CD14-positive monocyte (primary cell): ENCODE data around the gene MICAL2. TPM values are rescaled to one million over a fixed set of nuclear protein-coding genes. Genes with fewer than 3 reads are reported as not detected.
A peak's percentile ranks its signal among the peaks of the same experiment; 100 is the strongest.

Source experiments
- DNase-seq, 3 donors: peaks; one replicate each; pipeline ENCODE4 v3.0.0-alpha.2; 2011 to 2022
- H2AFZ ChIP-seq: 2 replicates; pipeline ENCODE4 v1.6.0; 2012; ENCODE audit warnings: mild to moderate bottlenecking, low read depth, low read length, inconsistent platforms; ENCODE audit not compliant: insufficient read depth, poor library complexity, severe bottlenecking
- H3K27ac ChIP-seq, 2 donors: 1 replicate in 1 of 2; 2 replicates in 1 of 2; pipeline ENCODE4 v1.5.1; 2012 to 2013; ENCODE audit warnings: low read length in 2 of 2, control low read depth in 1 of 2, inconsistent platforms in 1 of 2, low read depth in 1 of 2, mild to moderate bottlenecking in 1 of 2
- H3K27me3 ChIP-seq, 2 donors: one replicate each; pipeline versions ENCODE4 v1.6.0 to v1.6.1; 2011 to 2013; ENCODE audit warnings: low read length in 2 of 2; ENCODE audit not compliant: control insufficient read depth in 2 of 2, insufficient read depth in 2 of 2
- H3K36me3 ChIP-seq, 2 donors: replicated peaks in 1 of 2; 1 replicate in 1 of 2; 2 replicates in 1 of 2; pipeline versions ENCODE4 v1.5.1 to v1.6.1; 2012 to 2013; ENCODE audit warnings: low read length in 2 of 2, control low read depth in 1 of 2, inconsistent platforms in 1 of 2, mild to moderate bottlenecking in 1 of 2; ENCODE audit not compliant: insufficient read depth in 2 of 2, control insufficient read depth in 1 of 2
- H3K4me1 ChIP-seq, 2 donors: 1 replicate in 1 of 2; 2 replicates in 1 of 2; pipeline versions ENCODE4 v1.5.1 to v1.6.1; 2012 to 2013; ENCODE audit warnings: low read length in 2 of 2, control low read depth in 1 of 2, inconsistent platforms in 1 of 2, mild to moderate bottlenecking in 1 of 2, moderate library complexity in 1 of 2; ENCODE audit not compliant: insufficient read depth in 2 of 2, control insufficient read depth in 1 of 2
- H3K4me2 ChIP-seq: replicated peaks from 2 replicates; pipeline ENCODE3; 2012; ENCODE audit warnings: low read length, moderate library complexity, mild to moderate bottlenecking; ENCODE audit not compliant: poor library complexity, severe bottlenecking; ENCODE audit errors: extremely low read depth
- H3K4me3 ChIP-seq, 3 experiments: fragments of 200-600 bp in 1 of 3; sonication (generic) in 1 of 3; replicated peaks in 1 of 3; 1 replicate in 2 of 3; 2 replicates in 1 of 3; pipeline ENCODE4 v1.5.1; 2011 to 2013; ENCODE audit warnings: low read length in 3 of 3, mild to moderate bottlenecking in 3 of 3, control low read depth in 2 of 3, low read depth in 2 of 3, inconsistent platforms in 1 of 3, moderate library complexity in 1 of 3
- H3K79me2 ChIP-seq: 2 replicates; pipeline ENCODE4 v1.6.0; 2012; ENCODE audit warnings: mild to moderate bottlenecking, control low read depth, inconsistent platforms, low read length, moderate library complexity; ENCODE audit not compliant: insufficient read depth
- H3K9ac ChIP-seq: 2 replicates; pipeline ENCODE4 v1.6.0; 2017; ENCODE audit warnings: low read length, mild to moderate bottlenecking; ENCODE audit not compliant: insufficient read depth, poor library complexity, severe bottlenecking
- H3K9me3 ChIP-seq, 2 donors: replicated peaks in 1 of 2; 1 replicate in 1 of 2; 2 replicates in 1 of 2; pipeline versions ENCODE4 v1.5.1 to v1.6.1; 2012 to 2013; ENCODE audit warnings: low read length in 2 of 2, control low read depth in 1 of 2; ENCODE audit not compliant: control insufficient read depth in 1 of 2, insufficient read depth in 1 of 2
- H4K20me1 ChIP-seq: 2 replicates; pipeline ENCODE4 v1.6.0; 2012; ENCODE audit warnings: mild to moderate bottlenecking, low read length, control low read depth, moderate library complexity; ENCODE audit not compliant: insufficient read depth
- H3K27ac Mint-ChIP-seq, 7 donors: one replicate each; pipeline ENCODE4 v1.8.0; 2020; ENCODE audit warnings: mild to moderate bottlenecking in 7 of 7, mixed read lengths in 7 of 7, moderate library complexity in 6 of 7, inconsistent platforms in 2 of 7
- H3K27me3 Mint-ChIP-seq, 3 donors: one replicate each; pipeline ENCODE4 v1.8.0; 2021 to 2022; ENCODE audit warnings: low read depth in 3 of 3, mild to moderate bottlenecking in 3 of 3, mixed read lengths in 3 of 3, moderate library complexity in 3 of 3, inconsistent platforms in 1 of 3
- H3K36me3 Mint-ChIP-seq, 2 donors: one replicate each; pipeline ENCODE4 v1.8.0; 2020; ENCODE audit warnings: mixed read lengths in 2 of 2, inconsistent platforms in 1 of 2, mild to moderate bottlenecking in 1 of 2
- H3K4me1 Mint-ChIP-seq: one replicate; pipeline ENCODE4 v1.8.0; 2020; ENCODE audit warnings: mild to moderate bottlenecking, mixed read lengths
- H3K4me3 Mint-ChIP-seq, 2 donors: one replicate each; pipeline ENCODE4 v1.8.0; 2020; ENCODE audit warnings: mild to moderate bottlenecking in 2 of 2, mixed read lengths in 2 of 2, moderate library complexity in 1 of 2
- H3K9me3 Mint-ChIP-seq, 7 donors: one replicate each; pipeline ENCODE4 v1.8.0; 2020 to 2022; ENCODE audit warnings: mixed read lengths in 7 of 7, mild to moderate bottlenecking in 6 of 7, moderate library complexity in 6 of 7, inconsistent platforms in 2 of 7
- WGBS: methylation state at CpG from one replicate; pipeline ENCODE4 v1.1.5; 2013; ENCODE audit warnings: missing lambda C conversion rate; ENCODE audit not compliant: insufficient coverage; 5-methylcytosine and 5-hydroxymethylcytosine counted together
- intact Hi-C, 2 donors: fragments of 100-400 bp; cut with micrococcal nuclease; formaldehyde crosslinking; loops; one replicate each; pipeline versions ENCODE4 v1.15.0 to v1.15.1; 2023
- polyA plus RNA-seq, 3 donors: library from polyadenylated mRNA; depleted of rRNA in 1 of 3; unstranded in 2 of 3; stranded (reverse) in 1 of 3; fragments of 300-500 nt in 2 of 3; fragments of >200 nt in 1 of 3; fragmentation: Illumina TruSeq in 2 of 3; gene quantifications; 1 replicate in 2 of 3; 2 replicates in 1 of 3; pipeline ENCODE4 v1.2.3, GENCODE V29; 2012 to 2021
- TF ChIP-seq, protein P1 (sequence below): fragments of 200-600 bp; IDR thresholded peaks from one replicate; pipeline ENCODE4 v1.8.0; 2022; ENCODE audit warnings: antibody characterized with exemption, mild to moderate bottlenecking

MICAL2 gene
- polyA plus RNA-seq, 3 donors, result 39.8 to 72.5 (median 44.0) TPM

GRCh38 chr11:12269446-12270214 is 159.2 kb downstream of the MICAL2 start:
- H3K4me1 ChIP-seq, result peaks cover 5 to 8% of the 10 kb centered on the region in 2 donors
- H3K9ac ChIP-seq, result no peak overlapping the region
- intact Hi-C loops, result no loop called here
- peaks cover 0 to 7% (median 1%) of the 10 kb centered on the region in 3 donors for H3K27me3 Mint-ChIP-seq
- no peaks in the 10 kb centered on the region for H3K79me2 ChIP-seq
- TF ChIP-seq, protein P1, sequence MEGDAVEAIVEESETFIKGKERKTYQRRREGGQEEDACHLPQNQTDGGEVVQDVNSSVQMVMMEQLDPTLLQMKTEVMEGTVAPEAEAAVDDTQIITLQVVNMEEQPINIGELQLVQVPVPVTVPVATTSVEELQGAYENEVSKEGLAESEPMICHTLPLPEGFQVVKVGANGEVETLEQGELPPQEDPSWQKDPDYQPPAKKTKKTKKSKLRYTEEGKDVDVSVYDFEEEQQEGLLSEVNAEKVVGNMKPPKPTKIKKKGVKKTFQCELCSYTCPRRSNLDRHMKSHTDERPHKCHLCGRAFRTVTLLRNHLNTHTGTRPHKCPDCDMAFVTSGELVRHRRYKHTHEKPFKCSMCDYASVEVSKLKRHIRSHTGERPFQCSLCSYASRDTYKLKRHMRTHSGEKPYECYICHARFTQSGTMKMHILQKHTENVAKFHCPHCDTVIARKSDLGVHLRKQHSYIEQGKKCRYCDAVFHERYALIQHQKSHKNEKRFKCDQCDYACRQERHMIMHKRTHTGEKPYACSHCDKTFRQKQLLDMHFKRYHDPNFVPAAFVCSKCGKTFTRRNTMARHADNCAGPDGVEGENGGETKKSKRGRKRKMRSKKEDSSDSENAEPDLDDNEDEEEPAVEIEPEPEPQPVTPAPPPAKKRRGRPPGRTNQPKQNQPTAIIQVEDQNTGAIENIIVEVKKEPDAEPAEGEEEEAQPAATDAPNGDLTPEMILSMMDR, result no peak
- H3K4me1 Mint-ChIP-seq, result peaks cover 15% of the 10 kb centered on the region
- DNase-seq, result no peak
- H2AFZ ChIP-seq, result no peak overlapping the region
- no peak overlapping the region for H3K4me3 Mint-ChIP-seq
- no peak overlapping the region for H3K4me2 ChIP-seq
- H3K9me3 Mint-ChIP-seq, result no peaks in the 10 kb centered on the region
- no peak overlapping the region for H3K27ac ChIP-seq
- peaks cover 15 to 25% of the 10 kb centered on the region in 2 donors for H3K36me3 Mint-ChIP-seq
- H3K9me3 ChIP-seq, result no peaks in the 10 kb centered on the region
- H3K36me3 ChIP-seq, result peaks cover 1 to 23% of the 10 kb centered on the region in 2 donors
- 93% methylated on average over 10 of the region's 12 CpGs for WGBS
- no peak overlapping the region for H3K4me3 ChIP-seq
- H3K27ac Mint-ChIP-seq, result no peak overlapping the region
- H3K27me3 ChIP-seq, result no peaks in the 10 kb centered on the region
- H4K20me1 ChIP-seq, result peaks cover 7% of the 10 kb centered on the region

DNA sequence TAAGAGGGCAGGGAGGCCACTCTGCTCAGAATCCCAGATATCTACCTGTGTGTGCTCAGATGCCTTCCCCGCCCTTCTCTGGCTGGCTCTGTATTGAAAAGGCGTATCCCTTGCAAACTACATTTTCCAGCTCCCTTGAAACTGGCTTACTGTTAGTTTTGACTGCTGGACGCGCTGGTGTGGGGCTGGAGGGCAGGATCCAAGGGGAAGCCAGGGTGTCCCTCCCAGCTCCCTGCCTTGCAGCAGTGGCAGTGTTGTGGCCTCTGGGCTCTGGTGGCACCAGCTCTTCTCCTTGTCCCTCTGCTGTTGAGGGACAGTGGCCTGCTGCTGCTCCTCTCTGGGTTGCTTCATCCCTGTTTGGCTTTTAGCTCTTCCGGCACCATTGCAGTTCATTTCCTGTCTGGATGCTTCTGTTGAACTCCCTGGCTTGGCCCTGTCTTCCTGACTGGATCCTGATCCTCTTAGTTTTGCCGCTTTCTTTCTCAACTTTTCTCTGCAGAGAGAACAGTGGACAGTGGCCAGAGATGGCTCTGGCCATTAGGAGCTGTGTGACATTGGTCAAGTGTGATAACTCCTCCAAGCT is 159.9 kb downstream of the MICAL2 start:
- H3K27me3 Mint-ChIP-seq, result peaks cover 1 to 7% (median 1%) of the 10 kb centered on the region in 3 donors
- H3K9me3 ChIP-seq, result no peaks in the 10 kb centered on the region
- no peak overlapping the region for H3K27ac ChIP-seq
- peaks cover 0 to 18% of the 10 kb centered on the region in 2 donors for H3K36me3 ChIP-seq
- DNase-seq, result no peak
- no peaks in the 10 kb centered on the region for H3K79me2 ChIP-seq
- peaks cover 7% of the 10 kb centered on the region for H4K20me1 ChIP-seq
- H3K27ac Mint-ChIP-seq, result peak overlapping the region in 2 of 7 donors; percentile 1 to 17
- intact Hi-C loops, result no loop called here
- no peaks in the 10 kb centered on the region for H3K27me3 ChIP-seq
- no peak overlapping the region for H2AFZ ChIP-seq
- H3K9me3 Mint-ChIP-seq, result no peaks in the 10 kb centered on the region
- peaks cover 5 to 8% of the 10 kb centered on the region in 2 donors for H3K4me1 ChIP-seq
- H3K36me3 Mint-ChIP-seq, result peaks cover 18 to 25% of the 10 kb centered on the region in 2 donors
- no peak overlapping the region for H3K4me3 Mint-ChIP-seq
- peaks cover 15% of the 10 kb centered on the region for H3K4me1 Mint-ChIP-seq
- H3K9ac ChIP-seq, result no peak overlapping the region
- WGBS, result 59% methylated on average over 3 of the region's 6 CpGs
- H3K4me2 ChIP-seq, result no peak overlapping the region
- TF ChIP-seq, protein P1, result no peak
- no peak overlapping the region for H3K4me3 ChIP-seq
